ENCODE results near the gene WNT7A.

Gene WNT7A

DNA sequence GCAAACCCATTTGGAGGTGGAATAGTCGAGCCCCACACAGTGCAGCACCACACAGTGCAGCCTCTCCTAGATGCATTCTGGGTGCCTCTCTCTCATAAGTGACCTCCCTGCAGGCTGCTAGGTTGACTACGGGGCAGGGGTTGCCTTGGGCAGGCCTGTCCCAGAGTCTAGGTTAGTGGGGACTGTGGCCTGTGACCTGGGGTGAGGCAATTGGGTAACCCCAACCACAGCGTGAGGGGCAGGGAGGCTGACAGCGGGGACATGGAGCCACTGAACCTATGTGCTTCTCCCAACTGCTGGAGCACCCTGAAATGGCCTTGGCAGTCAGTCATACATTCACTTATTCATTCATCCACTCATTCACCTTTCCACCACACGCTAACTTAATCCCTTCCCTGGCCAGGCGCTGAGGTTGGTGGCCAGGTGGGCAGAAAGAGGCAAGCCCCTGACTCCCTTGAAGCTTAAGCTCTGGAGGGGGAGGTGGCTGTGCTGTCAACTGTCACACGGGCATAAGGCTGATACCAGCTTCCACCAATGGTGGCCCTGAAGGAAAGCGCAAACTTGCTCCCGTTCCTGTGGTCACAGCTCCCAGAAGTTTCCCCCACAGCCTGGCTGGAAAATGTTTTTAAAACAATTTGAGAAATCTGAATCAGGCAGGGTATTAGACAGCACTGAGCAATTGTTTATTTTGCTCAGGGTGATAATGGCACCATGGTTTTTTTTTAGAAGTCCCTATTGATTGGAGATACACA is 46.2 kb downstream of the WNT7A start:
- WGBS, result 93% methylated on average over 9 of the region's 9 CpGs
- no peak overlapping the region for H3K27ac ChIP-seq (ENCODE audit: low read depth, low read length)

DNA sequence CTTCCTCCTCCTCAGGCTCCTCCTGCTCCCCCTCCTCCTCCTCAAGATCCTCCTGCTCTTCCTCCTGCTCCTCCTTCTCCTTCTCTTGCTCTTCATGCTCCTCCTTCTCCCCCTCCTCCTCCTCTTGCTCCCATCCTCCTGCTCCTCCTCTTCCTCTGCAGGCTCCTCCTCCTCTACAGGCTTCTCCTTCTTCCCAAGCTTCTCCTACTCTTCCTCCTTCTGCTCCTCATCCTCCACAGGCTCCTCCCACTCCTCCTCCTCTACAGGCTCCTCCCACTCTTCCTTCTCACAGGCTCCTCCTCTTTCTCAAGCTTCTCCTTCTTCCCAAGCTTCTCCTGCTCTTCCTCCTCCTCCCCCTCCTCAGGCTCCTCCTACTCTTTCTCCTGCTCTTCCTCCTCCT is 47.7 kb downstream of the WNT7A start:
- Histone ChIP-seq H3K36me3 (ENCODE audit: insufficient read depth, low read length) (no peaks in the 10 kb centered on the region), H3K9ac (ENCODE audit: low read depth, low read length) (no peak overlapping the region), H3K27ac (ENCODE audit: low read depth, low read length) (no peak overlapping the region), H3K27me3 (ENCODE audit: insufficient read depth, low read length) (no peaks in the 10 kb centered on the region), H3K9me3 (ENCODE audit: insufficient read depth, low read depth, low read length) (no peaks in the 10 kb centered on the region), H3K4me3 (ENCODE audit: low read length) (no peak overlapping the region), H3K4me1 (ENCODE audit: insufficient read depth, low read length) (no peaks in the 10 kb centered on the region)

More for the DNA sequence above, 46.2 kb downstream of the WNT7A start:
- Histone ChIP-seq H3K9ac (ENCODE audit: low read depth, low read length) (no peak overlapping the region), H3K9me3 (ENCODE audit: insufficient read depth, low read depth, low read length) (no peaks in the 10 kb centered on the region), H3K4me1 (ENCODE audit: insufficient read depth, low read length) (no peaks in the 10 kb centered on the region), H3K36me3 (ENCODE audit: insufficient read depth, low read length) (no peaks in the 10 kb centered on the region), H3K27me3 (ENCODE audit: insufficient read depth, low read length) (no peaks in the 10 kb centered on the region), H3K4me3 (ENCODE audit: low read length) (no peak overlapping the region)

DNA sequence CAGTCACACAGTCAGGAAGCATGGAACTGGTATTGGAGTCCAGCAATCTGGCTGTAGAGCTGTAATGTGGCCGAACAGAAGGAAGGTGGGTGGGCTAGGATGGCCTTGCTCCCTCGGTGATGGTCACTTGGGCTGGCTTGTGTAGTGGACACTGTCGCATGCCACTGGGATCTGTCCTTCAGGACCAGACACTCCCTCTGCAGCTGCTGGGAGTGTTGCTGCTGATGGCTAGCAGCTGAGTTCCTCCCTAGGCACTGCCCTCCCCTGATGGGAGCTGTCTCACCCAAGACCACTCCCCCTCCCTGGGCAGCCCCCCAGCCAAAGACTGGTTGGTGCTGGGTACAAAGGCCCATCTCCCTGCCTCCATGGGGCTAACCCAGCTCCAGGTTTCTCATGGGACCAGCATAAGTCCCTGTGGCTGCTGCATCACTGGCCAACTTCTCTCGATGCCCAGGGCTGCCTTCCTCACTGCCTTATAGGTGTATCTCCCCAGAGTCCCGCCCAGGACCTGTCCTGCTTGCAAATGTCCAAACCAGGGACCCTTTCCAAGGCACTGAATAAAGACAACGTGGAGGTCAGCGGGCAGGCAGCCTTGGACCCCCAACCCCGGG is 48.4 kb downstream of the WNT7A start:
- H3K27ac ChIP-seq (ENCODE audit: low read depth, low read length), result no peak overlapping the region
- H3K4me3 ChIP-seq (ENCODE audit: low read length), result no peak overlapping the region
- 95% methylated on average over 8 of the region's 8 CpGs for WGBS
- H3K27me3 ChIP-seq (ENCODE audit: insufficient read depth, low read length), result no peaks in the 10 kb centered on the region
- no peak overlapping the region for H3K9ac ChIP-seq (ENCODE audit: low read depth, low read length)
- no peaks in the 10 kb centered on the region for H3K36me3 ChIP-seq (ENCODE audit: insufficient read depth, low read length)
- no peaks in the 10 kb centered on the region for H3K9me3 ChIP-seq (ENCODE audit: insufficient read depth, low read depth, low read length)
- H3K4me1 ChIP-seq (ENCODE audit: insufficient read depth, low read length), result no peaks in the 10 kb centered on the region

DNA sequence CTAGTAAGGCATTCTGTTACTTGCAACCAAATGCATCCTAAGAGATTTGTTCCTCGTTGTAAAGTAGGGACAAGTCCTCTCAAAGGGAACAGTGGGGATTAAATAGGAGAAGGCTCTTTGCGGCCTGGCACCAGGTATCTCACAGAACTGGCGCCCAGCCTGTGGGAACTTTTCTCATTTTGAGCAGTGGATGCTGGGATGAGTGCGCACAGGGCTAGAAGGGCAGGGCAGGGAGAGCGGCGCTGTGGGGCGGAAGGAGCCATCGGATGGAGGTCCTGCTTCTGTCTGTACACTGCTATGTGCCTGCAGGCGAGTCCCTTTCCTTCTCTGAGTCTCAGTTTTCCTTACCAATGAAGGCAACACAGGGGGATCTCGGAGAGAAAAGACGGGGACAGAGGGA is 50.6 kb downstream of the WNT7A start:
- H3K4me1 ChIP-seq (ENCODE audit: insufficient read depth, low read length), result no peaks in the 10 kb centered on the region
- no peaks in the 10 kb centered on the region for H3K27me3 ChIP-seq (ENCODE audit: insufficient read depth, low read length)
- no peak overlapping the region for H3K9ac ChIP-seq (ENCODE audit: low read depth, low read length)
- no peak overlapping the region for H3K4me3 ChIP-seq (ENCODE audit: low read length)
- H3K9me3 ChIP-seq (ENCODE audit: insufficient read depth, low read depth, low read length), result no peaks in the 10 kb centered on the region
- WGBS, result 91% methylated on average over 11 of the region's 11 CpGs
- H3K36me3 ChIP-seq (ENCODE audit: insufficient read depth, low read length), result no peaks in the 10 kb centered on the region
- H3K27ac ChIP-seq (ENCODE audit: low read depth, low read length), result no peak overlapping the region

DNA sequence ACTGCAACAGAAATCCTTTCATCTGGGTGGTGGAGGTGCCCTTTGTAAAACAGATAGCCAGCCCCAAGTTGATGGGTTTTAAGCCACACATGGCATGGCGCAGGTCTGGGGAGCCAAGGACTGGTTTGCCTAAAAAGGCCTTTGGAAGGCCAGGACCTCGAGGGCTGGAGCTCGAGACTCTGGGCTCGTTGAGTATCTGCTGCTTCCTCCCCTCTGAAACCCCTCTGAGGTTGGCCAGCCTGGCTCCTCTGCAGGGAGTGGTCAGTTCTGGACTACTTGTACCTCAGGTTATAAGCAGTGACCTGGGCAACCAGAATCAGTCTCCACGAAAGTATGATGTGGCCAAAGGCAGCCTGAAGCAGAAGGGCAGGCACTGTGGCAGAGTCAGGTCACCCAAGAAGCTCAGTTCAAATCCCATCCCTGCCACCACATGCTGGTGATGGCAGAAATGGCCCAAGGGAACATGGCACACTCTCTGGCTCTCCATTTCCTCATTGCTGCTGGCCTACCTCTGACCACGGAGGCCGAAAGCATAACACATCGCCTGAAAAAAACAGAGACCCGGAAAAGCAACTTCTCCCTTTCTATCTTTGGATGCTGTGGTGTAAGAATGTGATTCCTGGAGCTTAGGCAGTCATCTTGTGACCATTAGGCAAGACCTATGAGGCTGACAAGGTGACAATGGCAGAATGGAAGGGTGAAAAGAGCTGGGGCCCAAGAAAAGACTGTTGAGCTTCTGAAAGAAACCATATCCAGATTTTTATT is 51.2 kb downstream of the WNT7A start:
- Histone ChIP-seq H3K9ac (ENCODE audit: low read depth, low read length) (no peak overlapping the region), H3K27ac (ENCODE audit: low read depth, low read length) (no peak overlapping the region), H3K27me3 (ENCODE audit: insufficient read depth, low read length) (no peaks in the 10 kb centered on the region), H3K9me3 (ENCODE audit: insufficient read depth, low read depth, low read length) (no peaks in the 10 kb centered on the region), H3K36me3 (ENCODE audit: insufficient read depth, low read length) (no peaks in the 10 kb centered on the region), H3K4me1 (ENCODE audit: insufficient read depth, low read length) (no peaks in the 10 kb centered on the region), H3K4me3 (ENCODE audit: low read length) (no peak overlapping the region)
- WGBS, result 92% methylated on average over 9 of the region's 9 CpGs

DNA sequence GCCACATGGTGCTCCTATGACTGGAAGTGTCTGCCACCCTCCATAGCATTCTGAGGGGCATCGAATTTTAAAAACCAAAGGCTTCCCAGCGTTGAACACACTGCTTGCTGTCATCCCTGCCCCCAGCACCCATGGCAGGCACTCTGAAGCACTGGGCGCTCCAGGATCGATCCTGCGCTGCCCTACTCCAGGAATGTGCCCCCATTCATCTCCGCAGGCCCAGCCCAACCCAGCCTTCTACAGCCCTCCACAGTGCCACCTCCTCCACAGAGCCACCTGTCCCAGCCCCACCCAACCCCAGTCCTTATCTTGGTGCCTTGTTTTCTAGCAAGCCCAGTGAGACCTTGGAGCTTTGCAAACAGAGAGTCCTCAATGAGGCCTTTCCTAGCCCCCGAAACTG is 52.2 kb downstream of the WNT7A start:
- no peaks in the 10 kb centered on the region for H3K9me3 ChIP-seq (ENCODE audit: insufficient read depth, low read depth, low read length)
- H3K36me3 ChIP-seq (ENCODE audit: insufficient read depth, low read length), result no peaks in the 10 kb centered on the region
- WGBS, result 93% methylated on average over 7 of the region's 7 CpGs
- H3K27me3 ChIP-seq (ENCODE audit: insufficient read depth, low read length), result no peaks in the 10 kb centered on the region
- no peak overlapping the region for H3K9ac ChIP-seq (ENCODE audit: low read depth, low read length)
- H3K27ac ChIP-seq (ENCODE audit: low read depth, low read length), result no peak overlapping the region
- H3K4me1 ChIP-seq (ENCODE audit: insufficient read depth, low read length), result no peaks in the 10 kb centered on the region
- no peak overlapping the region for H3K4me3 ChIP-seq (ENCODE audit: low read length)

DNA sequence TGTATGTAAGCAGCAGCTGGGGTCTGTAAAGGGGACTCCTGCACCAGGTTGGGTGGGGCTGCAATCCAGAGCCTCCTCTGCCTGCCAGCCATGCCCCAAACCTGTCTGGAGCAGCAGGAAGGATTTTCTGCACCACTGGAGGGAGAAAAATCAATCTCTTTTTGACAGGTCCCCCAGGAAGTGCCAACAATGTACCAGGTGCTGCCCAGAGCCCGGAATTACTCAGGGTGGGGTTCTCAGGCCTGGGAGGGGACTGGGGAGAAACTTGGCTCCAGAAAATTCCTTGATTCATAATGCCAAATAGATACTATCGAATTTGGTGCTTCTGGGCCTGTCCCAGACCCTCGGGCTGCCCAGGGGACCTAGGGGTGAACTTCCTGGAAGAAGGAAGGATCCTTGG is 52.6 kb downstream of the WNT7A start:
- Histone ChIP-seq H3K9ac (ENCODE audit: low read depth, low read length) (no peak overlapping the region), H3K4me3 (ENCODE audit: low read length) (no peak overlapping the region), H3K36me3 (ENCODE audit: insufficient read depth, low read length) (no peaks in the 10 kb centered on the region), H3K27me3 (ENCODE audit: insufficient read depth, low read length) (no peaks in the 10 kb centered on the region), H3K4me1 (ENCODE audit: insufficient read depth, low read length) (no peaks in the 10 kb centered on the region), H3K27ac (ENCODE audit: low read depth, low read length) (no peak overlapping the region), H3K9me3 (ENCODE audit: insufficient read depth, low read depth, low read length) (no peaks in the 10 kb centered on the region)
- 85% methylated on average over 3 of the region's 3 CpGs for WGBS

DNA sequence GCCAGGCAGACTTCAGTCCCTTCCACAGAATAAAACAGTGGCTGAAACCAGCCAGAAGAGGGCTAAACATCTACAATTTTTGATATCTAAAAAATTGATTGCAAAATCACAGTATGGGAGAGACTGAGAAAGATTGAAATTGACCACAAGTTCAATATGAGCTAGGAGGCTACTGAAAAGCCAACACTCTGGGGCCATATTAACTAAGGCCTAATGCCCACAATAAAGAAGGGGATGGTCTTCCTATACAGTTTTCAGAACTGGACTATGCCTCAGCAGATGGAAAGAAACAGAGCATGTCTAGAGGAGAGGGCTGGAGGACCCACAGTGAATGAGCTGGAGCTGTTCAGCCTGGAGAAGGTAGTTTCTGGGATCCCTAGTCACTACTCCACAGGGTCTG is 53.2 kb downstream of the WNT7A start:
- H3K4me1 ChIP-seq (ENCODE audit: insufficient read depth, low read length), result no peaks in the 10 kb centered on the region
- no peaks in the 10 kb centered on the region for H3K36me3 ChIP-seq (ENCODE audit: insufficient read depth, low read length)

DNA sequence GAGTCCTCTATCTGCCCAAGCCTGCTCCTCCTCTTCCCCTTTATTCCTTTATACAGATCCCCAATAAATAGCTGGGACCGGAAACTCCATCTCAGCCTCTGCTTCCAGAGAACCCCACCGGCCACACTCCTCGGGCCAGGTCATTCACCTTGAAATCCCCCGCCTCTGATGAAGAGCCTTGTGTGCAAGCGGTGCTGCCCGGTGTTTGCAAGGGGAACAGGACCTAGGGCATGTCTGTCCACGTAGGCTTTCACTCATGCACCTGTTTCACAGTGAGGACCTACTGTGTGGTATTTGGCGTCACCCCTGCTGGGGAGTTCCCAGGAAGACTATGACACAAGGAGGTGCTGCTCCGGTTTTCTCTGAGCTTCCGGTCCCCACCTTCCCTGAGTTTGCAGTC is 54.0 kb downstream of the WNT7A start:
- Histone ChIP-seq H3K4me3 (ENCODE audit: low read length) (no peak overlapping the region), H3K4me1 (ENCODE audit: insufficient read depth, low read length) (no peaks in the 10 kb centered on the region), H3K27ac (ENCODE audit: low read depth, low read length) (no peak overlapping the region), H3K36me3 (ENCODE audit: insufficient read depth, low read length) (no peaks in the 10 kb centered on the region), H3K9ac (ENCODE audit: low read depth, low read length) (no peak overlapping the region), H3K27me3 (ENCODE audit: insufficient read depth, low read length) (no peaks in the 10 kb centered on the region), H3K9me3 (ENCODE audit: insufficient read depth, low read depth, low read length) (no peaks in the 10 kb centered on the region)
- 92% methylated on average over 10 of the region's 10 CpGs for WGBS

More for the DNA sequence above, 53.2 kb downstream of the WNT7A start:
- H3K27ac ChIP-seq (ENCODE audit: low read depth, low read length), result no peak overlapping the region
- no peaks in the 10 kb centered on the region for H3K9me3 ChIP-seq (ENCODE audit: insufficient read depth, low read depth, low read length)
- no peak overlapping the region for H3K9ac ChIP-seq (ENCODE audit: low read depth, low read length)
- no peaks in the 10 kb centered on the region for H3K27me3 ChIP-seq (ENCODE audit: insufficient read depth, low read length)
- no peak overlapping the region for H3K4me3 ChIP-seq (ENCODE audit: low read length)

DNA sequence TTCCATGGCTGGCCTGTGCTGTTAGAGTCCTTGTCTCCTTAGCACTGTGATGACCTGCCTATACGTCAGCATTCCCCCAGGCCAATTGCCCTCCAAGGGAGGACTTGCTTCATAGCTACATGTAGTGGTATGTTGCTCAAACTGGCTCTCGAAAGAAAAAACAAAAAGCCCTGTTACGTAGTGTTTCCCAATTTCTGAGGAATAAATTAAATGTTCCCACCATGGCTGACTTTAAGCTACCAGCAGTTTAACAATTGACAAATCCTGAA is 54.6 kb downstream of the WNT7A start:
- Histone ChIP-seq H3K9me3 (ENCODE audit: insufficient read depth, low read depth, low read length) (no peaks in the 10 kb centered on the region), H3K4me1 (ENCODE audit: insufficient read depth, low read length) (no peaks in the 10 kb centered on the region), H3K4me3 (ENCODE audit: low read length) (no peak overlapping the region), H3K36me3 (ENCODE audit: insufficient read depth, low read length) (no peaks in the 10 kb centered on the region), H3K27ac (ENCODE audit: low read depth, low read length) (no peak overlapping the region), H3K27me3 (ENCODE audit: insufficient read depth, low read length) (no peaks in the 10 kb centered on the region), H3K9ac (ENCODE audit: low read depth, low read length) (no peak overlapping the region)
- 97% methylated on average over 3 of the region's 3 CpGs for WGBS

DNA sequence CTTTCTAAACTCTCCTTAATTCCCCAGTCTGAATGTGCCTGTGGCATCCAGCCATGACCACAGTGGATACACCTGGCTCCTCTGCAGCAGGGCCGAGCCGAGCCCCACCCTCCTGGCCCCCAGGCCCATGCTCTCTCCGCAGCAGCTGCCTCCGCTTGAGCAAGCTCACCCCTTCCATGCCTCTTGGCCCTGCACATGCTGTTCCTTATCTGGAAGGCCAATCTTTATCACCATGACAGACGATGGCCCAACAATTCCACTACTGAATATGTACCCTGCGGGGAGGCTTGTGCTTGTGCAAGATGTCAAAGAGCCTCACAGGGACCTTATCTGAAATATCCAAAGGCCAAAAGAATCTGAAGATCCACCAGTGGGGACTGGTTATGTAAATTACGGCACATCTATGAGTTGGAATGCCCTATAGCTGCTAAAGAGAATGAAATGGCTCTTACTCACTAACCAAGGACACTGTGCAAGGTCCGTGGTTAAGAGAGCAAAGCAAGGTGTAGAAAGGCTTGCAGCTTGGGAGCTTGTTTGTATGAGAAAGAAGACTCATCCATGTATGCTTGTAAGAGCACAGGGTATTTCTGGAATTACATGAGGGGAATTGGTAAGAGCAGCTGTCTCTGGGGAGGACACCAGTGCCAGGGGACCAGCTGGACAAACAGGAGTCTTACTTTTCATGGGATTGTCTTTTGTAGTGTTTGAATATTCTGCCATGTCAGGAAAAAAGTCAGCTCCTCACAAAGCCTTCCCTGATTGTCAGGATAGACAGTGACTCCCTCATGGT is 55.2 kb downstream of the WNT7A start:
- H3K9ac ChIP-seq (ENCODE audit: low read depth, low read length), result no peak overlapping the region
- no peaks in the 10 kb centered on the region for H3K36me3 ChIP-seq (ENCODE audit: insufficient read depth, low read length)
- H3K27ac ChIP-seq (ENCODE audit: low read depth, low read length), result no peak overlapping the region
- H3K4me1 ChIP-seq (ENCODE audit: insufficient read depth, low read length), result no peaks in the 10 kb centered on the region
- H3K27me3 ChIP-seq (ENCODE audit: insufficient read depth, low read length), result no peaks in the 10 kb centered on the region
- no peaks in the 10 kb centered on the region for H3K9me3 ChIP-seq (ENCODE audit: insufficient read depth, low read depth, low read length)
- no peak overlapping the region for H3K4me3 ChIP-seq (ENCODE audit: low read length)
- WGBS, result 86% methylated on average over 8 of the region's 8 CpGs

All from HUES64 (cell line).